GM10266 (cell line): ENCODE results near the gene FCMR.
"Not testable (repeated sequence)": the region's sequence is repeated elsewhere in the genome, so short reads cannot be mapped to it uniquely, and the experiment has no call there.

Experiments
- DNase-seq: peaks from one replicate; pipeline ENCODE4 v3.0.0; 2012; ENCODE audit errors: extremely low spot score
- CTCF ChIP-seq: IDR thresholded peaks from 2 replicates; pipeline ENCODE4 v1.5.1; 2012; ENCODE audit warnings: mild to moderate bottlenecking, low read depth; ENCODE audit not compliant: control insufficient read depth, insufficient read depth; ENCODE audit errors: missing control alignments

The FCMR gene

GRCh38 chr1:206859082-206859521 lies 62.6 kb downstream of the FCMR start:
- no peak for TF ChIP-seq CTCF
- no peak for DNase-seq

- TF ChIP-seq CTCF, result peak; percentile 26
- no peak for DNase-seq
Observed at GRCh38 chr1:206856674-206857464, 64.9 kb downstream of the FCMR start.

GRCh38 chr1:206855859-206856258 lies 65.9 kb downstream of the FCMR start:
- no peak for TF ChIP-seq CTCF
- no peak for DNase-seq

GRCh38 chr1:206854401-206855129 lies 67.2 kb downstream of the FCMR start:
- TF ChIP-seq CTCF, result no peak
- no peak for DNase-seq

- DNase-seq, result not testable (repeated sequence)
Observed at GRCh38 chr1:206853696-206854095, 68.0 kb downstream of the FCMR start.
